ENCODE results near the gene IQCH.

IQCH gene

GRCh38 chr15:67296188-67296587 is 41.6 kb downstream of the IQCH start:
- no peak for TF ChIP-seq EZH2phosphoT487 (IDR thresholded peaks at IDR 0.05; ENCODE audit: borderline replicate concordance, low read length)
- TF ChIP-seq CTCF (IDR thresholded peaks at IDR 0.05; ENCODE audit: low read depth, low read length, poor library complexity, severe bottlenecking): no peak
- Histone ChIP-seq H4K20me1 (ENCODE audit: control insufficient read depth, insufficient read depth, low read depth, low read length) (no peaks in the 10 kb centered on the region), H3K9me3 (ENCODE audit: control insufficient read depth, insufficient read depth, low read length) (no peaks in the 10 kb centered on the region), H3K4me3 (ENCODE audit: low read length) (no peak overlapping the region), H3K4me1 (ENCODE audit: control insufficient read depth, low read length) (peaks cover 11% of the 10 kb centered on the region), H3K36me3 (ENCODE audit: control insufficient read depth, low read length) (no peaks in the 10 kb centered on the region), H3F3A (ENCODE audit: control insufficient read depth, insufficient read depth) (no peaks in the 10 kb centered on the region), H3K4me2 (ENCODE audit: low read length) (no peak overlapping the region), H3K9me2 (replicated peaks; ENCODE audit: control insufficient read depth, low read length) (no peaks in the 10 kb centered on the region), H3K79me2 (ENCODE audit: control insufficient read depth, low read length) (no peaks in the 10 kb centered on the region), H3K27me3 (ENCODE audit: control insufficient read depth, low read length) (no peaks in the 10 kb centered on the region), H3K27ac (ENCODE audit: low read depth, low read length) (no peak overlapping the region)

- Histone ChIP-seq H3K4me2 (ENCODE audit: low read length) (peak overlapping the region; percentile 4; the same call in 1 of the 2 replicates), H3K4me1 (ENCODE audit: control insufficient read depth, low read length) (peaks cover 11% of the 10 kb centered on the region), H3K9me3 (ENCODE audit: control insufficient read depth, insufficient read depth, low read length) (no peaks in the 10 kb centered on the region), H3K9me2 (replicated peaks; ENCODE audit: control insufficient read depth, low read length) (no peaks in the 10 kb centered on the region), H3K27ac (ENCODE audit: low read depth, low read length) (no peak overlapping the region), H3K27me3 (ENCODE audit: control insufficient read depth, low read length) (no peaks in the 10 kb centered on the region), H3K4me3 (ENCODE audit: low read length) (no peak overlapping the region), H3K79me2 (ENCODE audit: control insufficient read depth, low read length) (no peaks in the 10 kb centered on the region), H3F3A (ENCODE audit: control insufficient read depth, insufficient read depth) (no peaks in the 10 kb centered on the region), H3K36me3 (ENCODE audit: control insufficient read depth, low read length) (no peaks in the 10 kb centered on the region), H4K20me1 (ENCODE audit: control insufficient read depth, insufficient read depth, low read depth, low read length) (no peaks in the 10 kb centered on the region)
- TF ChIP-seq EZH2phosphoT487 (IDR thresholded peaks at IDR 0.05; ENCODE audit: borderline replicate concordance, low read length) (no peak), CTCF (IDR thresholded peaks at IDR 0.05; ENCODE audit: low read depth, low read length, poor library complexity, severe bottlenecking) (no peak)
These were observed 42.1 kb downstream of the IQCH start for GRCh38 chr15:67296684-67297083.

GRCh38 chr15:67300266-67301025 is 45.9 kb downstream of the IQCH start:
- H3K27me3 ChIP-seq (ENCODE audit: control insufficient read depth, low read length): no peaks in the 10 kb centered on the region
- no peaks in the 10 kb centered on the region for H3F3A ChIP-seq (ENCODE audit: control insufficient read depth, insufficient read depth)
- H3K4me2 ChIP-seq (ENCODE audit: low read length): no peak overlapping the region
- H3K4me3 ChIP-seq (ENCODE audit: low read length): no peak overlapping the region
- H3K4me1 ChIP-seq (ENCODE audit: control insufficient read depth, low read length): peaks cover 11% of the 10 kb centered on the region
- no peaks in the 10 kb centered on the region for H3K36me3 ChIP-seq (ENCODE audit: control insufficient read depth, low read length)
- no peak for TF ChIP-seq EZH2phosphoT487 (IDR thresholded peaks at IDR 0.05; ENCODE audit: borderline replicate concordance, low read length)
- TF ChIP-seq CTCF (IDR thresholded peaks at IDR 0.05; ENCODE audit: low read depth, low read length, poor library complexity, severe bottlenecking): no peak
- no peaks in the 10 kb centered on the region for H3K9me2 ChIP-seq (replicated peaks; ENCODE audit: control insufficient read depth, low read length)
- H4K20me1 ChIP-seq (ENCODE audit: control insufficient read depth, insufficient read depth, low read depth, low read length): no peaks in the 10 kb centered on the region
- H3K27ac ChIP-seq (ENCODE audit: low read depth, low read length): no peak overlapping the region
- no peaks in the 10 kb centered on the region for H3K79me2 ChIP-seq (ENCODE audit: control insufficient read depth, low read length)
- no peaks in the 10 kb centered on the region for H3K9me3 ChIP-seq (ENCODE audit: control insufficient read depth, insufficient read depth, low read length)

All from DOHH2 (cell line).